WTC11 (cell line): ENCODE results near the gene OCIAD1. TPM values are rescaled to one million over a fixed set of nuclear protein-coding genes. Genes with fewer than 3 reads are reported as not detected.

Experiments
- ATAC-seq: fragments of 200-7000 bp; cut with Tn5 transposase; 2 replicates; pipeline ENCODE4 v1.10.0; 2021; ENCODE audit warnings: mild to moderate bottlenecking, moderate library complexity
- CTCF ChIA-PET: fragments of 300-600 bp; sonication (Branson Sonifier 250); formaldehyde crosslinking; loops from one replicate; lab custom pipeline; 2021; ENCODE audit warnings: antibody characterized with exemption; lab: Charles Lee
- POLR2A ChIA-PET: fragments of 350-600 bp; sonication (Branson Sonifier 250); formaldehyde crosslinking; loops from one replicate; lab custom pipeline; 2021; ENCODE audit warnings: antibody characterized with exemption; lab: Charles Lee
- DNase-seq: peaks from one replicate; pipeline ENCODE4 v3.0.0; 2021; ENCODE audit warnings: low spot score
- H3K27ac Mint-ChIP-seq: 2 replicates; pipeline ENCODE4 v1.8.0; 2021; ENCODE audit warnings: mixed read lengths
- H3K27me3 Mint-ChIP-seq: 2 replicates; pipeline ENCODE4 v1.8.0; 2021; ENCODE audit warnings: low read depth, mild to moderate bottlenecking, moderate library complexity, mixed read lengths
- H3K36me3 Mint-ChIP-seq: 2 replicates; pipeline ENCODE4 v1.8.0; 2021; ENCODE audit warnings: mixed read lengths
- H3K4me1 Mint-ChIP-seq: 2 replicates; pipeline ENCODE4 v1.8.0; 2022; ENCODE audit warnings: mixed read lengths
- H3K4me3 Mint-ChIP-seq: 2 replicates; pipeline ENCODE4 v1.8.0; 2021; ENCODE audit warnings: mild to moderate bottlenecking, moderate library complexity, mixed read lengths
- H3K9me3 Mint-ChIP-seq: 2 replicates; pipeline ENCODE4 v1.8.0; 2021; ENCODE audit warnings: mixed read lengths
- AR ChIP-seq: fragments of 250-450 bp; sonication (Bioruptor Pico); IDR thresholded peaks from 2 replicates; pipeline ENCODE4 v1.9.0; 2021; ENCODE audit warnings: mild to moderate bottlenecking
- ARID4B ChIP-seq: sonication (generic); formaldehyde crosslinking; IDR thresholded peaks from 2 replicates; pipeline ENCODE4 v1.8.0; 2023; ENCODE audit warnings: missing genetic modification reagents, mild to moderate bottlenecking, borderline replicate concordance
- CREM ChIP-seq: sonication (generic); formaldehyde crosslinking; IDR thresholded peaks from 2 replicates; pipeline ENCODE4 v1.8.1; 2022; ENCODE audit warnings: mild to moderate bottlenecking, missing genetic modification reagents, moderate library complexity
- CTCF ChIP-seq: fragments of 200-600 bp; IDR thresholded peaks from 2 replicates; pipeline ENCODE4 v1.8.0; 2022; ENCODE audit warnings: antibody characterized with exemption
- E2F1 ChIP-seq: sonication (generic); formaldehyde crosslinking; IDR thresholded peaks from 2 replicates; pipeline ENCODE4 v1.8.0; 2022; ENCODE audit warnings: mild to moderate bottlenecking, missing genetic modification reagents
- ELF4 ChIP-seq: sonication (generic); formaldehyde crosslinking; IDR thresholded peaks from 2 replicates; pipeline ENCODE4 v1.8.1; 2022; ENCODE audit warnings: low read depth, mild to moderate bottlenecking, moderate library complexity, missing genetic modification reagents
- GABPB1 ChIP-seq: sonication (generic); formaldehyde crosslinking; IDR thresholded peaks from 2 replicates; pipeline ENCODE4 v1.8.1; 2023; ENCODE audit warnings: mild to moderate bottlenecking, missing genetic modification reagents
- NFATC4 ChIP-seq: fragments of 250-450 bp; sonication (Bioruptor Pico); IDR thresholded peaks from 2 replicates; pipeline ENCODE4 v1.9.0; 2021; ENCODE audit warnings: mild to moderate bottlenecking
- NR1H2 ChIP-seq: sonication (generic); formaldehyde crosslinking; IDR thresholded peaks from 2 replicates; pipeline ENCODE4 v1.9.0; 2021; ENCODE audit warnings: mild to moderate bottlenecking, moderate library complexity, missing genetic modification reagents
- RELA ChIP-seq: sonication (generic); formaldehyde crosslinking; IDR thresholded peaks from 2 replicates; pipeline ENCODE4 v1.8.1; 2022; ENCODE audit warnings: missing genetic modification reagents, mild to moderate bottlenecking, borderline replicate concordance
- SMAD3 ChIP-seq: sonication (generic); formaldehyde crosslinking; IDR thresholded peaks from 2 replicates; pipeline ENCODE4 v1.8.0; 2022; ENCODE audit warnings: missing genetic modification reagents, mild to moderate bottlenecking, borderline replicate concordance
- ZBTB43 ChIP-seq: sonication (generic); formaldehyde crosslinking; IDR thresholded peaks from 2 replicates; pipeline ENCODE4 v1.8.1; 2023; ENCODE audit warnings: mild to moderate bottlenecking, missing genetic modification reagents
- ZNF263 ChIP-seq: sonication (generic); formaldehyde crosslinking; IDR thresholded peaks from 2 replicates; pipeline ENCODE4 v1.8.1; 2022; ENCODE audit warnings: low read depth, mild to moderate bottlenecking, moderate library complexity, missing genetic modification reagents
- ZNF317 ChIP-seq: sonication (generic); formaldehyde crosslinking; IDR thresholded peaks from 2 replicates; pipeline ENCODE4 v1.8.1; 2023; ENCODE audit warnings: low read depth, mild to moderate bottlenecking, moderate library complexity, missing genetic modification reagents, borderline replicate concordance
- ZNF416 ChIP-seq: fragments of 250-450 bp; sonication (Bioruptor Pico); IDR thresholded peaks from 2 replicates; pipeline ENCODE4 v1.9.0; 2021; ENCODE audit warnings: mild to moderate bottlenecking, inconsistent platforms
- ZNF671 ChIP-seq: fragments of 250-450 bp; sonication (Bioruptor Pico); IDR thresholded peaks from 2 replicates; pipeline ENCODE4 v1.8.0; 2021; ENCODE audit warnings: mild to moderate bottlenecking
- total RNA-seq: library from RNA; stranded (reverse); gene quantifications from 3 replicates; pipeline ENCODE4 v1.2.3, GENCODE V29; 2021
- TF ChIP-seq, protein P1 (sequence below): sonication (generic); formaldehyde crosslinking; IDR thresholded peaks from 2 replicates; pipeline ENCODE4 v1.8.1; 2023; ENCODE audit warnings: mild to moderate bottlenecking, missing genetic modification reagents, moderate library complexity
- TF ChIP-seq, protein P2 (sequence below): sonication (generic); formaldehyde crosslinking; IDR thresholded peaks from 2 replicates; pipeline ENCODE4 v1.8.1; 2022; ENCODE audit warnings: missing genetic modification reagents, borderline replicate concordance
- TF ChIP-seq, protein P3 (sequence below): sonication (generic); formaldehyde crosslinking; conservative IDR thresholded peaks from 2 replicates; pipeline ENCODE4 v1.8.1; 2022; ENCODE audit warnings: mild to moderate bottlenecking, missing genetic modification reagents

OCIAD1 gene
- total RNA-seq, 1 experiment from 2014 or later = 135 TPM

- TF ChIP-seq ZBTB43 (CRISPR knock-in tag) (no peak), CTCF (no peak), ZNF671 (CRISPR knock-in tag) (no peak), CREM (CRISPR knock-in tag) (no peak), E2F1 (CRISPR knock-in tag) (no peak), ZNF263 (no peak), ARID4B (CRISPR knock-in tag) (no peak), NFATC4 (CRISPR knock-in tag) (no peak), ZNF416 (CRISPR knock-in tag) (no peak), ZNF317 (CRISPR knock-in tag) (no peak), RELA (CRISPR knock-in tag) (no peak), AR (CRISPR knock-in tag) (no peak), ELF4 (CRISPR knock-in tag) (no peak), GABPB1 (CRISPR knock-in tag) (no peak), SMAD3 (CRISPR knock-in tag) (no peak), NR1H2 (no peak)
- TF ChIP-seq, protein P1, sequence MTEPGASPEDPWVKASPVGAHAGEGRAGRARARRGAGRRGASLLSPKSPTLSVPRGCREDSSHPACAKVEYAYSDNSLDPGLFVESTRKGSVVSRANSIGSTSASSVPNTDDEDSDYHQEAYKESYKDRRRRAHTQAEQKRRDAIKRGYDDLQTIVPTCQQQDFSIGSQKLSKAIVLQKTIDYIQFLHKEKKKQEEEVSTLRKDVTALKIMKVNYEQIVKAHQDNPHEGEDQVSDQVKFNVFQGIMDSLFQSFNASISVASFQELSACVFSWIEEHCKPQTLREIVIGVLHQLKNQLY (CRISPR knock-in tag) = no peak
- TF ChIP-seq, protein P2, sequence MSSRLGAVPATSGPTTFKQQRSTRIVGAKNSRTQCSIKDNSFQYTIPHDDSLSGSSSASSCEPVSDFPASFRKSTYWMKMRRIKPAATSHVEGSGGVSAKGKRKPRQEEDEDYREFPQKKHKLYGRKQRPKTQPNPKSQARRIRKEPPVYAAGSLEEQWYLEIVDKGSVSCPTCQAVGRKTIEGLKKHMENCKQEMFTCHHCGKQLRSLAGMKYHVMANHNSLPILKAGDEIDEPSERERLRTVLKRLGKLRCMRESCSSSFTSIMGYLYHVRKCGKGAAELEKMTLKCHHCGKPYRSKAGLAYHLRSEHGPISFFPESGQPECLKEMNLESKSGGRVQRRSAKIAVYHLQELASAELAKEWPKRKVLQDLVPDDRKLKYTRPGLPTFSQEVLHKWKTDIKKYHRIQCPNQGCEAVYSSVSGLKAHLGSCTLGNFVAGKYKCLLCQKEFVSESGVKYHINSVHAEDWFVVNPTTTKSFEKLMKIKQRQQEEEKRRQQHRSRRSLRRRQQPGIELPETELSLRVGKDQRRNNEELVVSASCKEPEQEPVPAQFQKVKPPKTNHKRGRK (CRISPR knock-in tag) = no peak
- TF ChIP-seq, protein P3, sequence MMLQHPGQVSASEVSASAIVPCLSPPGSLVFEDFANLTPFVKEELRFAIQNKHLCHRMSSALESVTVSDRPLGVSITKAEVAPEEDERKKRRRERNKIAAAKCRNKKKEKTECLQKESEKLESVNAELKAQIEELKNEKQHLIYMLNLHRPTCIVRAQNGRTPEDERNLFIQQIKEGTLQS (CRISPR knock-in tag) = no peak
- TF ChIP-seq, all 79 proteins: peak for 0
- no peaks in the 10 kb centered on the region for H3K9me3 Mint-ChIP-seq
- H3K36me3 Mint-ChIP-seq = peaks cover 13% of the 10 kb centered on the region
- DNase-seq = no peak
- H3K4me1 Mint-ChIP-seq = peaks cover 25% of the 10 kb centered on the region
- POLR2A ChIA-PET = interaction anchor here (0.7 kb wide), 1 partner anchor 9 kb away, joined by 3 read pairs; no protein-coding TSS in a partner anchor
- CTCF ChIA-PET = interaction anchor here (1.7 kb wide), 1 partner anchor 23 kb away, joined by 4 read pairs; no protein-coding TSS in a partner anchor
- no peak for ATAC-seq
- H3K4me3 Mint-ChIP-seq = no peak overlapping the region
- H3K27me3 Mint-ChIP-seq = peaks cover 2% of the 10 kb centered on the region; the same call in 1 of the 2 replicates
- no peak overlapping the region for H3K27ac Mint-ChIP-seq
These were observed 77.0 kb downstream of the OCIAD1 start for GRCh38 chr4:48907706-48908477.
